ENCODE measurements around the gene TNRC6C.

The TNRC6C gene

DNA sequence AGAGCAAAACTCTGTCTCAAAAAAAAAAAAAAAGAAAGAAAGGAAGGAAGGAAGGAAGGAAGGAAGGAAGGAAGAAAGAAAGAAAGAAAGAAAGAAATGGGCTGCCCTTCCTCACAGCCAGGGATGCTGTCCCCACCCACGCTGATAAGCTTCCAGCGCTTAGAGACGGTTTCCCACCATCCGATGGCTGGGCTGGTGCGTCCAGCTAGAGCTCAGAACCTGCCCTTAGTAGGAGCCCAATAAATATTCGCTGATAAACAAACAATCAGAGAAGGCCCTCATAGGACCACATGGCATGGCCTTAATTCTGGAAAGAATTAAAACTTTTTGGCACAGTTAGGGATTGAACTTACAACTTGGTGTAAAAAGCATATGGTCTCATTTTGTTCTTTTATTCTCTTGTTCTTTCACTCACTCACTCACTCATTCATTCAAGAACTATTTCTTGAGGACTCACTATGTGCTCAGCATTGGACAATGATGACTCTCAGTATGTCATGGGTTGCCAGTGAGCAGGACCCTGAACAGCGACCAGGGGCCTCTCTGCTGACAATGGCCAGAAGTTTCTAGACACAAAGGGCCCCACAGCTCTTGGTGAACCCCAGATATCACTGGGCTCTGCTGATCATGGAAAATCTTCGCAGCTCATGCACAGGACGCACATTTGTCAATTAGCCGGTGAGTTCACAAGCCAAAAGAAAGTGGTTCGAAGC is 32.5 kb upstream of the TNRC6C start:
- no peak for DNase-seq (ENCODE audit: low read depth)
- TF ChIP-seq, protein P1, sequence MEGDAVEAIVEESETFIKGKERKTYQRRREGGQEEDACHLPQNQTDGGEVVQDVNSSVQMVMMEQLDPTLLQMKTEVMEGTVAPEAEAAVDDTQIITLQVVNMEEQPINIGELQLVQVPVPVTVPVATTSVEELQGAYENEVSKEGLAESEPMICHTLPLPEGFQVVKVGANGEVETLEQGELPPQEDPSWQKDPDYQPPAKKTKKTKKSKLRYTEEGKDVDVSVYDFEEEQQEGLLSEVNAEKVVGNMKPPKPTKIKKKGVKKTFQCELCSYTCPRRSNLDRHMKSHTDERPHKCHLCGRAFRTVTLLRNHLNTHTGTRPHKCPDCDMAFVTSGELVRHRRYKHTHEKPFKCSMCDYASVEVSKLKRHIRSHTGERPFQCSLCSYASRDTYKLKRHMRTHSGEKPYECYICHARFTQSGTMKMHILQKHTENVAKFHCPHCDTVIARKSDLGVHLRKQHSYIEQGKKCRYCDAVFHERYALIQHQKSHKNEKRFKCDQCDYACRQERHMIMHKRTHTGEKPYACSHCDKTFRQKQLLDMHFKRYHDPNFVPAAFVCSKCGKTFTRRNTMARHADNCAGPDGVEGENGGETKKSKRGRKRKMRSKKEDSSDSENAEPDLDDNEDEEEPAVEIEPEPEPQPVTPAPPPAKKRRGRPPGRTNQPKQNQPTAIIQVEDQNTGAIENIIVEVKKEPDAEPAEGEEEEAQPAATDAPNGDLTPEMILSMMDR (IDR thresholded peaks at IDR 0.05; ENCODE audit: low read depth, low read length, missing control alignments), result no peak
- H3K4me3 ChIP-seq (ENCODE audit: low read depth, low read length), result no peak overlapping the region

DNA sequence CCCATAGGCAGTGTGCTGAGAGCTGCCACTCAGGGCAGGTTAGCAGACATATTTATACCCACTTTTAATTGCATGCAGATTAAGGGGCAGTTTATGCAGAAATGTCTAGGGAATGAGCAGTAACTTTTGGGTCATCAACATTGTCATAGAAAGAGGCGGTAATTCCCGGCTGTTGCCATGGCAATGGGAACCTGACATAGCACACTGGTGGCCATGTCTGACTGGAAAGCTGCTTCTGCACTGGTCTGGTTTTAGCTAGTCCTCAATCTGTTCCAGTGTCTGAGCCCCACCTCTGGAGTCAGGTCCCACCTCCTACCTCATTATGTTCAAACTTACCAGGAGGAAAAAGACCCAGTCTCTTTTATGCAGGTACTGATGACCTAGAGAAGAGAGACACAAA is 31.5 kb upstream of the TNRC6C start:
- no peak for DNase-seq (ENCODE audit: low read depth)
- TF ChIP-seq, protein P1 (IDR thresholded peaks at IDR 0.05; ENCODE audit: low read depth, low read length, missing control alignments), result no peak
- no peak overlapping the region for H3K4me3 ChIP-seq (ENCODE audit: low read depth, low read length)

DNA sequence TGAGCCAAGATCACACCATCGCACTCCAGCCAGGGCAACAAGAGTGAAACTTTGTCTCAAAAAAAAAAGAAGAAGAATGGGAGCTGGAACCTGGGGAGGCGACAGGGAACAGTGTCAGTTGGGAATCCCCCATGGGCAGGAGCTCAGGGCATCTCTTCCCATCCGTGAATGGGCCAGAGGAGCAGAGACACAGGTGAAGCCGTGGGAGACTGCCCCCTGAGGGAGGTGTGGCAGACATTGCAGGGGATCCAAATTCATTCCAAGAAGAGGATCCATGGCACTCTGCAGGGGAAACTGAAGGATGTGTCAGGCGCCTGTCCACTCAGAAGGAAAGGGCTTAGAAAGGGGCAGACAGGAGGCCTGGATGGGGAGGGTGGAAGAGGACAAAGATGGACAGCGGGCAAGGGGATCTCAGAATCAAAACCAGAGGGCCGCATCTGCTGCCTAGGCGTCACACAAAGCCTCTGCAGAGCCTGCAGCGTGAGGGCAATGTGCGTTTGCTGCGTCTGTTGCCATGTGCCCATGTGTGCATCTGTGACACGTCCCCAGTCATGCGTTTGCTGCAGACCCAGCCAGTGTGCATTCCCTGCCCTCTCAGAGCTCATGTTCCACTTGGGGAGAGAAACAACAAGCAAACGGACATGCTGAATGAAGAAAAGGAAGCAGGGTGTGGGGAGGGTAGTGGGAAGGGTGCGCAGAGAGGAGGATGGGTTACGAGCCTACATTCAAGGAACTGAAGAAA is 30.6 kb upstream of the TNRC6C start:
- TF ChIP-seq, protein P1 (IDR thresholded peaks at IDR 0.05; ENCODE audit: low read depth, low read length, missing control alignments), result no peak
- no peak overlapping the region for H3K4me3 ChIP-seq (ENCODE audit: low read depth, low read length)
- no peak for DNase-seq (ENCODE audit: low read depth)

DNA sequence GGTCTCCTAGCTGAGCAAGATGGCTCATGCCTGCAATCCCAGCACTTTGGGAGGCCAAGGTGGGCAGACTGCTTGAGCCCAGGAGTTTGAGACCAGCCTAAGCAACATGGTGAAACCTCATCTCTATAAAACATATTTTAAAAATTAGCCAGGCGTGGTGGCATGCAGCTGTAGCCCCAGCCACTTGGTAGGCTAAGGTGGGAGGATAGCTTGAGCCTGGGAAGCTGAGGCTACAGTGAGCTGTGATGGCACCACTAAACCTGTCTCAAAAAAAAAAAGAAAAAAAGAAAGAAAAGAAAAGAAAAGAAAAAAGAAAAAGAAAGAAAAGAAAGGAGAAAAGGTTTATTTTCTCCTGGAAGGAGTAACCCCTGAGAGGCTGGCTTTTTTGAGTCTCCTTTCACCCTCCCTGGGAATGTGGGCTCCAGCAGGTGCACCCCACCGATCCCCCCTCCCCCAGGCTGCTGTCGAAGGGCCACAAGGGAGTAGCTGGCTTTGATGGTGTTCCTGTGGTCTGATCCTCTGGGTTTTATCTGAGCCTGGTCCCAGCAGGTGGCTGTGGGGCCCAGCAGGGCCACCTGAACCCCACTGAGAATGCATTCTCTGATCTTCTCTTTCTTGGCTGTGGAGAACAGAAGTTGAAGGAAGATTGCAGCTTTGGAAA is 29.9 kb upstream of the TNRC6C start:
- TF ChIP-seq, protein P1 (IDR thresholded peaks at IDR 0.05; ENCODE audit: low read depth, low read length, missing control alignments), result no peak
- no peak for DNase-seq (ENCODE audit: low read depth)
- H3K4me3 ChIP-seq (ENCODE audit: low read depth, low read length), result no peak overlapping the region

DNA sequence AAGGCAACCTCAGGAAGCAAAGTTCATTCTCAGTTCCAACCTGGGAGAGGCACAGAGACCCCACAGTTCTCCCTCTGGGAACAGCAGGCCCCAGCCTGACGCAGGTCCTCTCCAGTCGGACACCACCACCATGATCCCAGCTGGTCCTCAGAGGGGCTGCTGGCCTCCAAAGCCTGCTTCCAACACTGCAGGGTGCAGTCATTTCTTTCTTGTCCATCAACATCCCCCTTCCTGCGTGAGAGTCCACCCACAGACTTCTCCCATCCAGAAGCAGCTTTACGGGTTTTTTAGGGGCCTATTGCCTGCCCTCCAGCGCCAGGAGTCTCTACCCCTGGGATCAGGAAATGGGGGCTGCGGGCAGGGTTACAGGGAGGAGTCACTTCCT is 29.3 kb upstream of the TNRC6C start:
- TF ChIP-seq, protein P1 (IDR thresholded peaks at IDR 0.05; ENCODE audit: low read depth, low read length, missing control alignments), result no peak
- no peak for DNase-seq (ENCODE audit: low read depth)
- no peak overlapping the region for H3K4me3 ChIP-seq (ENCODE audit: low read depth, low read length)

DNA sequence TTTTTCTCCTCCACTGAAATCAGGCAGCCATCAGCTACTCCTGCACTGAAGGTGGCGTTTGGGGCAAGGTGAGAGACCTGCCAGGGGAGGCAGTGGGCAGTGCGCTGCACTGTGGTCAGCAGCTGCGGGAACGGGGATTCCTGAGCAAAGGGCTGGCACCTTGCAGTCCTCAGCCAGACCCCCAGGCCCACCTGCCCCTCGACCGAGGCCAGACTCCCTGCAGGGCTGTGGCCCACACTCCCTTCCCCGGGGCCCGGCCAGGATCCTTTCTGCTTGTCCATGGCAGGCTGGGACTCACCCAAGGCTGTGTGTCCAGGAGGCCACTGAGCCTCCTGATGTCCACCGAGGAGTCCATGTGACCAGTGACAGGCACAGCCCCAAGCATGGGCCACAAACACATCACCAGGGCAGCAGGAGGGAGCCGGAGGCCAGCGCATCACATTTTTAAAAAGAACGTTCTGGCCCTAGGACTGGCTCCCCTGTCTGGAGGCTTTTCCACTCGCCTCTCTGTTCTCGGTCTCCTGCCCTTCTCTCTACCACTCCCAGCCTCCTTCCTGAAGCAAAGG is 28.5 kb upstream of the TNRC6C start:
- TF ChIP-seq, protein P1 (IDR thresholded peaks at IDR 0.05; ENCODE audit: low read depth, low read length, missing control alignments), result no peak
- H3K4me3 ChIP-seq (ENCODE audit: low read depth, low read length), result no peak overlapping the region
- no peak for DNase-seq (ENCODE audit: low read depth)

All from GM12864 (cell line).